HCT116 (cell line): ENCODE results near the gene AOPEP.

Experiments
- CBX3 ChIP-seq: IDR thresholded peaks from 2 replicates; pipeline ENCODE4 v1.6.1; 2012; ENCODE audit warnings: low read depth
- TF ChIP-seq, protein P1 (sequence below), 3 experiments: fragments of 200-600 bp in 1 of 3; sonication (generic) in 1 of 3; IDR thresholded peaks in 2 of 3; conservative IDR thresholded peaks in 1 of 3; 2 replicates each; pipeline ENCODE4 v1.5.1; 2012 to 2017; ENCODE audit warnings: low read depth in 2 of 3, low read length in 2 of 3, antibody characterized with exemption in 1 of 3, borderline replicate concordance in 1 of 3, control low read depth in 1 of 3, mild to moderate bottlenecking in 1 of 3, mixed read lengths in 1 of 3, mixed run types in 1 of 3, moderate library complexity in 1 of 3; ENCODE audit not compliant: insufficient read depth in 1 of 3

GRCh38 chr9:94788570-94789105 lies 62.1 kb downstream of the AOPEP start:
- TF ChIP-seq, protein P1, sequence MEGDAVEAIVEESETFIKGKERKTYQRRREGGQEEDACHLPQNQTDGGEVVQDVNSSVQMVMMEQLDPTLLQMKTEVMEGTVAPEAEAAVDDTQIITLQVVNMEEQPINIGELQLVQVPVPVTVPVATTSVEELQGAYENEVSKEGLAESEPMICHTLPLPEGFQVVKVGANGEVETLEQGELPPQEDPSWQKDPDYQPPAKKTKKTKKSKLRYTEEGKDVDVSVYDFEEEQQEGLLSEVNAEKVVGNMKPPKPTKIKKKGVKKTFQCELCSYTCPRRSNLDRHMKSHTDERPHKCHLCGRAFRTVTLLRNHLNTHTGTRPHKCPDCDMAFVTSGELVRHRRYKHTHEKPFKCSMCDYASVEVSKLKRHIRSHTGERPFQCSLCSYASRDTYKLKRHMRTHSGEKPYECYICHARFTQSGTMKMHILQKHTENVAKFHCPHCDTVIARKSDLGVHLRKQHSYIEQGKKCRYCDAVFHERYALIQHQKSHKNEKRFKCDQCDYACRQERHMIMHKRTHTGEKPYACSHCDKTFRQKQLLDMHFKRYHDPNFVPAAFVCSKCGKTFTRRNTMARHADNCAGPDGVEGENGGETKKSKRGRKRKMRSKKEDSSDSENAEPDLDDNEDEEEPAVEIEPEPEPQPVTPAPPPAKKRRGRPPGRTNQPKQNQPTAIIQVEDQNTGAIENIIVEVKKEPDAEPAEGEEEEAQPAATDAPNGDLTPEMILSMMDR (IDR thresholded peaks at IDR 0.05 in 2 of 3, conservative IDR thresholded peaks at IDR 0.05 in 1 of 3; ENCODE audit: borderline replicate concordance in 1 of 3, insufficient read depth in 1 of 3, low read depth in 2 of 3, low read length in 2 of 3) = no peak
- no peak for TF ChIP-seq CBX3
